ENCODE results near the gene FHIP1A.
A peak's percentile ranks its signal among the peaks of the same experiment; 100 is the strongest.
"Not testable (repeated sequence)": the region's sequence is repeated elsewhere in the genome, so short reads cannot be mapped to it uniquely, and the experiment has no call there.

Gene FHIP1A

GRCh38 chr4:151408630-151409469, at the start of gene FHIP1A:
Gene FHIP1A (plus strand): TSS chr4:151409176. CDS start chr4:151566260, 157,084 bp downstream.
- DNase-seq (ENCODE audit: low read depth in 2 of 2, low spot score in 1 of 2) = peak; percentile 64 to 70

GRCh38 chr4:151359576-151359975, 49.4 kb upstream of the FHIP1A start:
- no peak for DNase-seq (ENCODE audit: low read depth in 2 of 2, low spot score in 1 of 2)

- DNase-seq (ENCODE audit: low read depth in 2 of 2, low spot score in 1 of 2) = no peak
These were observed 47.9 kb upstream of the FHIP1A start for GRCh38 chr4:151361126-151361525.

- no peak for DNase-seq (ENCODE audit: low read depth in 2 of 2, low spot score in 1 of 2)
These were observed 47.0 kb upstream of the FHIP1A start for GRCh38 chr4:151361966-151362365.

- DNase-seq (ENCODE audit: low read depth in 2 of 2, low spot score in 1 of 2) = peak; percentile 30 to 33
These were observed 46.4 kb upstream of the FHIP1A start for GRCh38 chr4:151362404-151363164.

GRCh38 chr4:151376540-151376939, 32.4 kb upstream of the FHIP1A start:
- DNase-seq (ENCODE audit: low read depth in 2 of 2, low spot score in 1 of 2) = no peak

- DNase-seq (ENCODE audit: low read depth in 2 of 2, low spot score in 1 of 2) = no peak
These were observed 19.7 kb upstream of the FHIP1A start for GRCh38 chr4:151389311-151389710.

GRCh38 chr4:151389799-151390198, 19.2 kb upstream of the FHIP1A start:
- DNase-seq (ENCODE audit: low read depth in 2 of 2, low spot score in 1 of 2) = not testable (repeated sequence)

GRCh38 chr4:151395873-151396272, 13.1 kb upstream of the FHIP1A start:
- no peak for DNase-seq (ENCODE audit: low read depth in 2 of 2, low spot score in 1 of 2)

- no peak for DNase-seq (ENCODE audit: low read depth in 2 of 2, low spot score in 1 of 2)
These were observed 8.6 kb upstream of the FHIP1A start for GRCh38 chr4:151400343-151400742.

- DNase-seq (ENCODE audit: low read depth in 2 of 2, low spot score in 1 of 2) = no peak
These were observed 7.2 kb upstream of the FHIP1A start for GRCh38 chr4:151401739-151402138.

- no peak for DNase-seq (ENCODE audit: low read depth in 2 of 2, low spot score in 1 of 2)
These were observed 6.7 kb upstream of the FHIP1A start for GRCh38 chr4:151402145-151402865.

- no peak for DNase-seq (ENCODE audit: low read depth in 2 of 2, low spot score in 1 of 2)
These were observed 5.3 kb upstream of the FHIP1A start for GRCh38 chr4:151403656-151404055.

- DNase-seq (ENCODE audit: low read depth in 2 of 2, low spot score in 1 of 2) = not testable (repeated sequence)
These were observed 4.2 kb upstream of the FHIP1A start for GRCh38 chr4:151404802-151405201.

- DNase-seq (ENCODE audit: low read depth in 2 of 2, low spot score in 1 of 2) = no peak
These were observed 2.0 kb upstream of the FHIP1A start for GRCh38 chr4:151407018-151407417.

- no peak for DNase-seq (ENCODE audit: low read depth in 2 of 2, low spot score in 1 of 2)
These were observed 1.3 kb upstream of the FHIP1A start for GRCh38 chr4:151407466-151408379.

- no peak for DNase-seq (ENCODE audit: low read depth in 2 of 2, low spot score in 1 of 2)
These were observed 671 bp upstream of the FHIP1A start for GRCh38 chr4:151408380-151408629.

GRCh38 chr4:151409470-151410313, 716 bp downstream of the FHIP1A start:
- no peak for DNase-seq (ENCODE audit: low read depth in 2 of 2, low spot score in 1 of 2)

GRCh38 chr4:151415978-151416377, 7.0 kb downstream of the FHIP1A start:
- no peak for DNase-seq (ENCODE audit: low read depth in 2 of 2, low spot score in 1 of 2)

- DNase-seq (ENCODE audit: low read depth in 2 of 2, low spot score in 1 of 2) = no peak
These were observed 8.2 kb downstream of the FHIP1A start for GRCh38 chr4:151417164-151417571.

Data from stimulated activated CD8-positive, alpha-beta memory T cell treated with anti-CD3 and anti-CD28 coated beads, Interleukin-4, amount 100 ng/mL, for 4 hours (primary cell).